HG03060 (cell line): ENCODE results near the gene ARHGAP33.

Source experiments
- ATAC-seq: cut with Tn5 transposase; IDR thresholded peaks from one replicate; pipeline ENCODE4 v1.9.1; 2021; ENCODE audit warnings: low read depth, moderate number of reproducible peaks; ENCODE audit not compliant: unreplicated experiment

ARHGAP33 gene, protein sequence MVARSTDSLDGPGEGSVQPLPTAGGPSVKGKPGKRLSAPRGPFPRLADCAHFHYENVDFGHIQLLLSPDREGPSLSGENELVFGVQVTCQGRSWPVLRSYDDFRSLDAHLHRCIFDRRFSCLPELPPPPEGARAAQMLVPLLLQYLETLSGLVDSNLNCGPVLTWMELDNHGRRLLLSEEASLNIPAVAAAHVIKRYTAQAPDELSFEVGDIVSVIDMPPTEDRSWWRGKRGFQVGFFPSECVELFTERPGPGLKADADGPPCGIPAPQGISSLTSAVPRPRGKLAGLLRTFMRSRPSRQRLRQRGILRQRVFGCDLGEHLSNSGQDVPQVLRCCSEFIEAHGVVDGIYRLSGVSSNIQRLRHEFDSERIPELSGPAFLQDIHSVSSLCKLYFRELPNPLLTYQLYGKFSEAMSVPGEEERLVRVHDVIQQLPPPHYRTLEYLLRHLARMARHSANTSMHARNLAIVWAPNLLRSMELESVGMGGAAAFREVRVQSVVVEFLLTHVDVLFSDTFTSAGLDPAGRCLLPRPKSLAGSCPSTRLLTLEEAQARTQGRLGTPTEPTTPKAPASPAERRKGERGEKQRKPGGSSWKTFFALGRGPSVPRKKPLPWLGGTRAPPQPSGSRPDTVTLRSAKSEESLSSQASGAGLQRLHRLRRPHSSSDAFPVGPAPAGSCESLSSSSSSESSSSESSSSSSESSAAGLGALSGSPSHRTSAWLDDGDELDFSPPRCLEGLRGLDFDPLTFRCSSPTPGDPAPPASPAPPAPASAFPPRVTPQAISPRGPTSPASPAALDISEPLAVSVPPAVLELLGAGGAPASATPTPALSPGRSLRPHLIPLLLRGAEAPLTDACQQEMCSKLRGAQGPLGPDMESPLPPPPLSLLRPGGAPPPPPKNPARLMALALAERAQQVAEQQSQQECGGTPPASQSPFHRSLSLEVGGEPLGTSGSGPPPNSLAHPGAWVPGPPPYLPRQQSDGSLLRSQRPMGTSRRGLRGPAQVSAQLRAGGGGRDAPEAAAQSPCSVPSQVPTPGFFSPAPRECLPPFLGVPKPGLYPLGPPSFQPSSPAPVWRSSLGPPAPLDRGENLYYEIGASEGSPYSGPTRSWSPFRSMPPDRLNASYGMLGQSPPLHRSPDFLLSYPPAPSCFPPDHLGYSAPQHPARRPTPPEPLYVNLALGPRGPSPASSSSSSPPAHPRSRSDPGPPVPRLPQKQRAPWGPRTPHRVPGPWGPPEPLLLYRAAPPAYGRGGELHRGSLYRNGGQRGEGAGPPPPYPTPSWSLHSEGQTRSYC

GRCh38 chr19:35775298-35776101, at the start of gene ARHGAP33:
Gene ARHGAP33, plus strand, starts transcription at chr19:35775564. Its CDS starts 95 bp downstream, at chr19:35775659.
- ATAC-seq: peak; percentile 88

- ATAC-seq: no peak
These were observed 48.1 kb upstream of the ARHGAP33 start for GRCh38 chr19:35727053-35727955.

DNA sequence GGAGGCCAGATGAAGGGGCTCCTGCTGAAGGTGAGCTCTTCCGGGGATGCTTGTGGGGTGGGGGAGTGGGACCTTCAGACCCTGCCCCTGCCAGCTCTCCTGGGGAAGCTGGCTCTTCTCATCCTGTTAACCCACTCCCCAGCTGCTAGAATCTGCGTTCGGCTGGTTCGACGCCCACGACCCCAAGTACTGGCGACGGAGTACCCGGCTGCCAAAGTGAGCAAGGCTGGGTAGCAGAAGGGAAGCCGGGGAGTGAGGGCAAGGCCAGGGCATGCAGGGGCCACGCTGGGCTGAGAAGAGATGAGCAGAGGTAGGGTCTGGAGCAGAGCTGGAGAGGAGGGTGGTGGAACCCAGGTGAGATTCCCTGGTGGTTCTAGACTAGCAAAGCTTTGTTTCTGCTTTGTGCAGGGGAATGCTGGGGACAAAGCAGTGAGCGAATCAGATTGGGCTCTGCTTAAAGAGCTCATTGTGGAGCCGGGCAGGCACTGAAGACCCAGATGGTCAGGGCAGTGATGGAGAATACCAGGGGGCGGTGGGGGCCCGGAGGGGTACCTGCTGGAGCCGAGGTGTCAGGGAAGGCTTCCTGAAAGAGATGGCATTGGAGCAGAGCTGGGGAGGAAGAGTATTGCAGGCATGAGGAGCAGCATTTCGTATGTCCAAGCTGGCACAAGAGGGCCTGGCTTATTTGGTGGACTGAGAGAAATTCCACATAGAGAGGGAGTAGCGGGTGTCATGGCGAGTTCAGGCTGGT, 47.2 kb upstream of the ARHGAP33 start:
- ATAC-seq: no peak

DNA sequence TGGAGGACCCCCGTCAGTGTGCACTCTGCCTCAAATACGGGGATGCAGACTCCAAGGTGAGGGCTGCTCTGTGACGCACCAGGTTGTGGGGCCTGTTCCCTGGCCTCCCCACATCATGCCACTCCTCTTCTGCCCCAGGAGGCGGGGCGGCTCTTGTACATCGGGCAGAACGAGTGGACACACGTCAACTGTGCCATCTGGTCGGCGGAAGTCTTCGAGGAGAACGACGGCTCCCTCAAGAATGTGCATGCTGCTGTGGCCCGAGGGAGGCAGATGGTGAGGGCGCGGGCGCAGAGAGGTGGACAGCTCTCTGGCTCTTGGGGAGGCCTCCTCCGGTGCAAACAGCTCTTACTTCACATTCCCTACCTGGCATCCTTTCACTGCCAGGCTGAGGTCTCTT, 46.3 kb upstream of the ARHGAP33 start:
- no peak for ATAC-seq

GRCh38 chr19:35729763-35730162, 45.6 kb upstream of the ARHGAP33 start:
- ATAC-seq: no peak

- ATAC-seq: no peak
These were observed 45.0 kb upstream of the ARHGAP33 start for GRCh38 chr19:35730326-35730725.

DNA sequence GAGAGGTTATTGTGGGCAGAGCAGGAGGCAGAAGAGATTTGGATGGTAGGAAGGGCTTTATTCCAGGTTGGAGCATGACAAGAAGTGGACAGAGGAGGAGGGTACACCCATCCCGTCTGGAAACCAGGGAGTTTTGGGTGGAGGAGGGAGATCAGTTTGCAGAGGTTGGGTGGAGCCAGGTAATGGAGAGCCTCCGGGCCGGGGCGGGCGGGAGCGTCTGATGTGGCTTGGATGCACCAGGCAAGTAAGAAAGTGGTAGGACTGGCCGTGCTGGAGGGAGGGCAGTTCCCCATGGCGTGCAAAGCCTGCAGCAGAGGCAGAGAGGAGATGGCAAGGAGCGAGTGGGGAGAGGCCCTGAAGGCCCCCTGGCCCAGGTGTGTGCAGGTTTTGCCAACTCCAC, 44.0 kb upstream of the ARHGAP33 start:
- ATAC-seq: no peak

DNA sequence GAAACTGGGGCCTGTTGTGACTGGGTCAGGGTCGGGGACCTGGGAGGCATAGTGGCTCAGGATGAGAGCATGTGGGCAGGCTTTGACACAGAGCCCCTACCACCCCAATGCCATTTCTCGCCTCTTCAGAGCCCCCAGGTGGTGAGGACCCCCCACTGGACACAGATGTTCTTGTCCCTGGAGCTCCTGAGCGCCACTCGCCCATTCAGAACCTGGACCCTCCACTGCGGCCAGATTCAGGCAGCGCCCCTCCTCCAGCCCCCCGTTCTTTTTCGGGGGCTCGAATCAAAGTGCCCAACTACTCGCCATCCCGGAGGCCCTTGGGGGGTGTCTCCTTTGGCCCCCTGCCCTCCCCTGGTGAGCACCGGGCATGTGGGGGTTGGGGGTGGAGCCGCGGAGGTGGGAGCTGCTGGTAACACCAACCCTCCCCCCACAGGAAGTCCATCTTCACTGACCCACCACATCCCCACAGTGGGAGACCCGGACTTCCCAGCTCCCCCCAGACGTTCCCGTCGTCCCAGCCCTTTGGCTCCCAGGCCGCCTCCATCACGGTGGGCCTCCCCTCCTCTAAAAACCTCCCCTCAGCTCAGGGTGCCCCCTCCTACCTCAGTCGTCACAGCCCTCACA, 43.5 kb upstream of the ARHGAP33 start:
- ATAC-seq: no peak

GRCh38 chr19:35732540-35733179, 42.7 kb upstream of the ARHGAP33 start:
- no peak for ATAC-seq

DNA sequence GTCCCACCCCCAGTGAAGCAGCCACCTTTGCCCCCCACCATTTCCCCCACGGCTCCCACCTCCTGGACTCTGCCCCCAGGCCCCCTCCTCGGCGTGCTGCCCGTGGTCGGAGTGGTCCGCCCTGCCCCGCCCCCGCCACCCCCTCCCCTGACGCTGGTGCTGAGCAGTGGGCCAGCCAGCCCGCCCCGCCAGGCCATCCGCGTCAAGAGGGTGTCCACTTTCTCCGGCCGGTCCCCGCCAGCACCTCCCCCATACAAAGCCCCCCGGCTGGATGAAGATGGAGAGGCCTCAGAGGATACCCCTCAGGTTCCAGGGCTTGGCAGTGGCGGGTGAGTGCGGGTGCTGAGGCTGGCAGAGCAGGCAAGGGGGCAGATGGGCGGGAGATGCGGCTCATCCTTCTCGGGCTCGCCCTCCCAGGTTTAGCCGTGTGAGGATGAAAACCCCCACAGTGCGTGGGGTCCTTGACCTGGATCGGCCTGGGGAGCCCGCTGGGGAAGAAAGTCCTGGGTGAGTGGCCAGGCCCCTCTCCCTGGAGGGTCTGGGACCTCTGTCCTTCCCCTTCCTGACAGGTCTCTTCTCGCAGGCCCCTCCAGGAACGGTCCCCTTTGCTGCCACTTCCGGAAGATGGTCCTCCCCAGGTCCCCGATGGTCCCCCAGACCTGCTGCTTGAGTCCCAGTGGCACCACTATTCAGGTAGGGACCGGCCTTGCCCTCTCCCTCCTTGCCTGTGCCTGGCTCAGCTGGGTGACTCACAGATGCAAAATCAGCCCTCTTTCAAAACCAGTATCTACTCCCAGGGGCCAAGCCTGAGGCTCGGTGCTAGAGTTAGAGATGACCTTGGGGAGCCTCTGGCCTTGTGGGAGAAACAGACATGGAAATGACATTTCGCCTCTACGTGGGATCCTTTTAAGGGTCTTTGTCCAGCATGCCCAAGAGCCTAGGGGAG, 41.9 kb upstream of the ARHGAP33 start:
- no peak for ATAC-seq

DNA sequence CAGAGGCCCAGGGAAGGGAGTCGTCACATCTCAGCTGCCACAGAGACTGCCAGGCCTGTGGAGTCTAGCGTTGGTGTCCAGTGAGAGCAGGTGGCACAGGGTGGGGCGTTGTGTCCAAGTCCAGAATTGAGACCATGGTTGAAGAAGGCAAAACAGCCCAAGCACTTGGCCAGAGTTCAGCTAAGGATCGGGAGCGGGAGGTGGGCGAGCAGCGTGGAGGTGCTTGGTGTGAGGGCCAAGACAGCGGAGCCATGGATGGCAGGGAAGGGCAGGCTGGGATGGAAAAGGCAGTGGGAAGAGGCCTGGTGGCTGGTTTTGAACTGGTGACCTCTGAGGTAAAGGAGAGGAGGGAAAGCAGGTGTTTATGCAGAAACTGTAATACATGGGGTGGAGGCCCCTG, 41.1 kb upstream of the ARHGAP33 start:
- no peak for ATAC-seq

DNA sequence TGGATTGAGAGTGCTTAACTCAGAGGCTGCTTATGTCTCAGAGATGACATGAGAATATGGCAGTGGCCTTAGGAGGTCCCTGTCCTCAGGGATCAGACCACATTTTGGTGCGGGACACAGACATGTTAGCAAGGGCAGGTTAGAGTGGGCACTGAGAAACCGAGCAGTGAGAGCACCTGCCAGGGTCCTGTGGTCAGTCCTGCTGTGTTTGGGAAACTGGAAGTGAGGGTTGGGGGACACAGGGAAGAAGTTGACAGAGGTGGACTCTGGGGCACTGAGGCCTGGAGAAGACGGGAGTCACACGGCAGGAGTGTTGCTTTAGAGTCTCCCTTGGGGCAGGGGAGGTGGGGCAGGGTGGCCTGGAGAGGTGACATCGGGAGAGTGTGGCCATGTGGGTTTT, 40.5 kb upstream of the ARHGAP33 start:
- no peak for ATAC-seq

GRCh38 chr19:35736913-35737886, 38.2 kb upstream of the ARHGAP33 start:
- ATAC-seq: no peak

DNA sequence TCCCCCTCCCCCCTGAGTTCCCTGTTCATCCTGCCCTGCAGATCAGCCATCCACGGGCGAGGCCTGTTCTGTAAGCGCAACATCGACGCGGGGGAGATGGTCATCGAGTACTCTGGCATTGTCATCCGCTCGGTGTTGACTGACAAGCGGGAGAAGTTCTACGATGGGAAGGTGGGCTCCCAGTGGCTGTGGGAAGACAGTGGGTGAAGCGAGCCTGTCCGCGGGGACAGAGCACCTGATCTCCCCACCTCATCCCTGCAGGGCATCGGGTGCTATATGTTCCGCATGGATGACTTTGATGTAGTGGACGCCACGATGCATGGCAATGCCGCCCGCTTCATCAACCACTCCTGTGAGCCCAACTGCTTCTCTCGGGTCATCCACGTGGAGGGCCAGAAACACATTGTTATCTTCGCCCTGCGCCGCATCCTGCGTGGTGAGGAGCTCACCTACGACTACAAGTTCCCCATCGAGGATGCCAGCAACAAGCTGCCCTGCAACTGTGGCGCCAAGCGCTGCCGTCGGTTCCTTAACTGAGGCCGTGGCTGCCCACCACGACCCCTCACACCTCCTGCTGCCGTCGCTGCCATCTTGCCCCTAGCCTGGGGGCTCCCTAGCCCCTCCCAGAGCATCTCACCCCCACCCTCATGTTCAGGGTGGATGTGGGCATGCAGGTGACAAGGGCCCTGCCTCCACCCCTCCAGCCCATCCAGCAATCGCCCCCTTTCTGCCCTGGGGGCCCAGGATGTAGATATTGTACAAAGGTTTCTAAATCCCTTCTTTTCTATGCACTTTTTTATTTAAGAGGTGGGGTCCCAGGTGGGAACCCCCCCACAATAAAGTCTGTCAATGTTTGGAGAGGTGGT, 37.1 kb upstream of the ARHGAP33 start:
- no peak for ATAC-seq
